Measurements from ENCODE around the gene DLG1.

The DLG1 gene

GRCh38 chr3:197029511-197030167 lies 268.8 kb downstream of the DLG1 start, which contains the start of gene MELTF:
MELTF (minus strand) TSS chr3:197029817; CDS start chr3:197029702, 115 bp downstream.
- peak; percentile 71 for DNase-seq (ENCODE audit: low read depth)

- no peak for DNase-seq (ENCODE audit: low read depth)
These were observed 269.5 kb downstream of the DLG1 start for GRCh38 chr3:197028728-197029510.

- DNase-seq (ENCODE audit: low read depth) = no peak
These were observed 270.3 kb downstream of the DLG1 start for GRCh38 chr3:197027896-197028727.

DNA sequence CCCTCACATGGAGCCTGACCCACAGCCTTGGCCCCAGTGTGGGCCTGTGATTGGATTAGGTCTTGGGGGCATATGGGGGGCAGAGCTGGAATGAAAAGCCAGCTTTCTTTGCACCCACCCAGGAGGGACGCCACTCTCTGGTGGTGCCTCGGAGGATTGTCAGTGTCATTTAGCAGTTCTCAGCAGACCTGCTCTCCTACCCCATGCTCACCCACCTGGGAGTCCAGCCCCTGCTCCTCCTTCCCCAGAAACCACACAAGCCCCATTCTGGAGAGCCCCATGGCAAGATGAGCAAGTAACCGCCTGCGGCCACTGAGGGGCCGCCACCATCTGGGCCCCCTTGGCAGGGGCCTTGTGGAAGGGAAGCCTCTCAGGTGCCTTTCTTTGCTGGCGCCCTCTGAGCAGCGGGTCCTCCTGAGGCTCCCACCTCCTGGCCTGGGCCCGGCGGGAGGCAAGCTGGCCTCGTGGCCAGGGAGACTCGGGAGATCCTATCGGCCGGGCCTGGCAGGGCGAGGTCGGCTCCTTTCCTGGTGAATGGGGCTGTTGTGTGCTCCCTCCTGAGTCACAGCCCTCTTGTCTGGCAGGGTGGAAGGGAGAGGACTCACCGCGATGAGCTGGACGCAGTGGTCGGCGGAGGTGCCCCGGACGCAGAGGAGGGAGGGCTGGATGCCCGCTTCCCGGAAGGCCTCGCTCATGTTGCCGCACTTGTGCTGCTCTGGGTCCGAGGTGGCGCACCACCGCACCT lies 271.1 kb downstream of the DLG1 start:
- no peak for DNase-seq (ENCODE audit: low read depth)

GRCh38 chr3:197026481-197026866 lies 271.9 kb downstream of the DLG1 start:
- DNase-seq (ENCODE audit: low read depth) = no peak

DNA sequence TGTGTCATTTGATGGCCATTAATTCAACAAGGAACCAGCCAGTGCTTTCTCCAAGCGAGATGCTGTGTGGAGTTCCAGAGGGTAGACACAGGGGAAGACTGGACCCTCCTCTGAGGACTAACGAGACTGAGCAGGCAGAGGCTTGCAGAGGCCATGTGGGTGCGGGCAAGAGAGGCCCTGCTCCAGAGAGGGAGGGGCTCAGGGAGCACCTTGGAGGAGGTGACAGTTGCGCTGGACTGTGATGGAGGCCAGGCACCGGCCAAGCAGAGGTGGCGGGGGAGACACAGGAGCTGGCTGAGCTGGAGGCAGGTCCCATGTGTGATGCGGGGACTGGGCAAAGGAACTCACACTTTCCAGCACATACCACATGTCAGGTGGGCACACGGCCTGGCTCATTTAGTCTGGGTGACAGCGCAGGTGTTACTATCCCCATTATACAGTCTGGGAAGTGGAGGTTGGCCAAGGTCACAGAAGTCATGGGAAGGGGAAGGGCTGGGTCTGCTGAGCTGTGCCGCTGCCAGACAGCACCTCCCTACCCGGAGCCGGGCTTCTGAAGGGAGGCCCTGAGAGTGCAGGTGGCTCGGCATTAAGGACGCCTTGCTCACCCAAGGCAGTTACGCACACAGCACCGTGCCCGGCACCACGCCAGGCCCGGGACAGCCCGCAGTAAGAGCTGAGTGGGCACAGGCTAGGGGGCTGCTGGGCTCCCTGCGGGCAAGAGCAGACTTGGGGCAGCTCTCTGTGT lies 272.5 kb downstream of the DLG1 start:
- DNase-seq (ENCODE audit: low read depth) = no peak

- no peak for DNase-seq (ENCODE audit: low read depth)
These were observed 273.3 kb downstream of the DLG1 start for GRCh38 chr3:197024881-197025735.

DNA sequence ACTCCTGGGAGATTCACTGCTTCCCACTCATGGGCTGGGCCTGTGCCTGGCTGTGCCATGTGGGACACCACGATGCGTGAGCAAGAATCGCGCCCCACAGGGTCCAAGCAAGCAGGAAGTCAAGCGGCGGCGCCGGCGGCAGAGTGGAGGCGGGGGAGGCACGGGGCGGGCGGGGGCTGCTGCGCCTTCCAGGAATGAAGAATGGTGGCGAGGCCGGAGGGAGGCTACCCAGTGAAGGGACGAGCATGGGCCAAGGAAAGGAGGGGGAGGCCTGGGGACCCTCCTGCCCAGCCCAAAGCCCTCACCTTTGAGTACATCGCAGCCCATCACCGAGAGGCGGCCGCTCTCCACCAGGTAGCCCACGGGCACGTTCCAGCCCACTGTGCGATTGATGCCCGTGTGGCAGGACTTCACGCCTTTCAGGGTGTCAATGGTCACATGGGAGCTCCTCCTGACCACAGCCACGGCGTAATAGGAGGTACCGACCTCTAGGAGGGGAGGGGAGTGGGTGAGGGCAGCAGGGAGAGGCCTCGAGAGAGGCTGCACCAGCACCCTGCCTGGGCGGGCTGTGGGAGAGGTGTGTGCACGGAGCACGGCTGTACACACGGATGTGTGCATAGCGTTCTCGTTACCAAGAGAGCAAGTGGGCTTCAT lies 274.3 kb downstream of the DLG1 start:
- DNase-seq (ENCODE audit: low read depth) = no peak

GRCh38 chr3:197023241-197023997 lies 275.0 kb downstream of the DLG1 start:
- no peak for DNase-seq (ENCODE audit: low read depth)

- DNase-seq (ENCODE audit: low read depth) = no peak
These were observed 275.8 kb downstream of the DLG1 start for GRCh38 chr3:197022405-197023231.

DNA sequence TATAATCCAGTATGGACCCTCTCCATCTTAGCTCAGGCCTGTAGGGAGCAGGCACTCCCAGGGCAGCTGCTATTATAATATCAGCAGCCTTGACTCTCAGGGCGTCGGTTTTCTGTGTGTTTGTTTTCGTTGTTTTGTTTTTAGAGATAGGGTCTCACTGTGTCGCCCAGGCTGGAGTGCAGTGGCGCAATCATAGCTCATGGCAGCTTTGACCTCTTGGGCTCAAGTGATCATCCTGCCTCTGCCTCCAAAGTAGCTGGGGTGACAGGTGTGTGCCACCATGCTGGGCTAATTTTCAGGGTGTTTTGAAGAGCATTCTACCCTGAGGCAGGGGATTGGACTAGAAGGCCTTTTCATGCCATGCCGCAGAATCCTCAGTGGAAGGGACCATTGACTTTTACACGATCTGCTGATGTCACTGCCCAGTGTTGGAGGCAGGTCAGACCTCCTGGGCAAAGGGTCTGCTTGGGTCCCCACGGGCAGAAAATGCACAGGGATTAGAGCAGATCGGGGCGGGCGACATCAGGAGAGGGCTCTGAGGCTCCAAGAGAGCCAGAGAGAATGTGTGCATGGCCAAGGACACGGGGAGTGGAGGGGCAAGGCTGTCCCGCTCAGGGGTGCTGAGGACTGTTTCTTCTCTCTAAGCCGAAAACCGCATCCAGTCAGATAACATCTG lies 276.5 kb downstream of the DLG1 start:
- no peak for DNase-seq (ENCODE audit: low read depth)

DNA sequence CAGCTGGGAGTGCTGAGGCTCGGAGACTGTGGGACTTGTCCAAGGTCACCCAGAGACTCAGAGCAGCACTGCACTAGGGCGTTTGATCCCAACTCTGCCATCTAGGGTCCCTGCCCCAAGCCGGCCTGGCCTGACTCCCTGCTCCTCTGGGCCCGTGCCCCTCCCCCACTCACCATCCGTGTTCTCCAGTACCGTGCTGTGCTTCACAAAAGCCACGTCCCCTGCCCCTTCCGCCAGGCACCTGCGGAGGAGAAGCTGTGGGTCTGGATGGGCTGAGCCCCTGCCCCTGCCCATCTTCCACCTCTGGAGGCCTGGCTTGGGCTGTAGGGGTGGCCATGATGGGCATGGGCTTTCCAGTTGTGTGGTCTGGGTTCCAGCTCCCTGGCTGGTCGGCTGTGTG lies 277.2 kb downstream of the DLG1 start:
- no peak for DNase-seq (ENCODE audit: low read depth)

DNA sequence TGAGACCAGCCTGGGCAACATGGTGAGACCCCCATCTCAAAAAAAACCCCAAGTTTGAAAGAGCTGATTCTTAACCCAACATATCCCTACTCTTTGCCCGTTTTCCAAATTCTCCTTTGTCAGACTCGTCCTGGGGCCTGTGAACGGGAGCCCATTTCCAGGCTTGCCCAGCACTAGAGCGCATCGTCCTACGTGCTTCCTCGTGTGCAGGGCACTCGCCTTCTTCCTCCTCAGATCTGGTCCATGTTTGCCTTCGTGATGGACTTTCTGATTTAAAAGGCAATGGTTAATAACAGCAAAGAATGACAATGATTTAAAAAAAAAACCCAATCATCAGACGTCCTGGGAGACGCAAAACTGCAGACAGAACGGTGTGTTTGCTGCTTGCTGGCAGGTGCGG lies 278.9 kb downstream of the DLG1 start:
- no peak for DNase-seq (ENCODE audit: low read depth)

DNA sequence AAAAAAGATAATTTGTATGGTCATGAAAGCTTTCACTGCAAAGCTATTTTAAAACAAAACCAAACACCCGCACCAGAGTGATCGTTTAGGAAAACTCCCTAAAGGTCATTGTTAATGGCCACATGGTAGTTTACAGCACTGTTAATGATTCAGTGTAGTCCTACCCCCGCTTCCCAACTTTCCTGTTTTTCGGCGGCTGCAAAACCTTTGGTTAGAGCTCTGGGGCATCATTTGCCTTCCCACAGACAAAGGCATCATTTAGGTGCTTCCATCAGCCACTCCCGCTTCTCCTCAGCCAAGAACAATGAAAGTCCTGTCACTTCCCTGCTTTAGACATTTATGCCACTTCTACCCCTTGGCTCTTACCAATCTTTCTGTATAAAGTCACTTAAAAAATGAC lies 279.4 kb downstream of the DLG1 start:
- no peak for DNase-seq (ENCODE audit: low read depth)

DNA sequence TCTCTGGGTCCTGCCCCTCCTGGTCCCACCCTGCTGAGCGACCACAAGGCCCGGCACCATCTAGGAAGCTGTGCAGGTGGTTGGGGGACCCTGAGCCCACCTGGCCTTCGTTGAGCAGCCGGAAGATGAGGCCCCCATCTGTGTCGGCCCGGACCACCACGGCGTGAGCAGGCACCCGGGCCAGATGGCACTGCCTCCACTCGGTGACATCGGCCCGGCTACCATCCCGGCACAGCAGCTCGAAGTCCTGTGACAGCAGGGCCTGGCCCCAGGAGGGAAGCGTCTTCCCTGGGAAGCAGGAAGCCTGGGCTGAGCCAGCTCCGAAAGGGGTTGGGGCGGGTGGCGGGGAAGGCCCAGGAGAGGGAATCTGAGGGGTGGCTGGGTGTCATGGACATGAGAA lies 281.4 kb downstream of the DLG1 start:
- no peak for DNase-seq (ENCODE audit: low read depth)

GRCh38 chr3:197015790-197016736 lies 282.3 kb downstream of the DLG1 start:
- DNase-seq (ENCODE audit: low read depth) = no peak
